Activated CD8-positive, alpha-beta memory T cell treated with anti-CD3 and anti-CD28 coated beads, Interleukin-2, amount 50 U/mL, for 1 hour (primary cell): ENCODE results near the gene TNIK.
"Not testable (repeated sequence)": the region's sequence is repeated elsewhere in the genome, so short reads cannot be mapped to it uniquely, and the experiment has no call there.

Experiments used
- DNase-seq: peaks from one replicate; pipeline ENCODE4 v3.0.0-alpha.2; 2020; ENCODE audit errors: extremely low read depth

Gene TNIK

GRCh38 chr3:171126478-171127209 is 333.6 kb downstream of the TNIK start:
- DNase-seq, result no peak

- DNase-seq, result no peak
Observed at GRCh38 chr3:171125010-171125409, 335.2 kb downstream of the TNIK start.

GRCh38 chr3:171123915-171124314 is 336.3 kb downstream of the TNIK start:
- DNase-seq, result no peak

- DNase-seq, result no peak
Observed at GRCh38 chr3:171122861-171123260, 337.3 kb downstream of the TNIK start.

- DNase-seq, result no peak
Observed at GRCh38 chr3:171122240-171122639, 338.0 kb downstream of the TNIK start.

GRCh38 chr3:171121801-171122200 is 338.4 kb downstream of the TNIK start:
- DNase-seq, result no peak

GRCh38 chr3:171119402-171119801 is 340.8 kb downstream of the TNIK start:
- DNase-seq, result not testable (repeated sequence)

- DNase-seq, result not testable (repeated sequence)
Observed at GRCh38 chr3:171118993-171119392, 341.2 kb downstream of the TNIK start.

GRCh38 chr3:171116824-171117395 is 343.3 kb downstream of the TNIK start:
- no peak for DNase-seq

- no peak for DNase-seq
Observed at GRCh38 chr3:171116365-171116764, 343.8 kb downstream of the TNIK start.

GRCh38 chr3:171115667-171116066 is 344.5 kb downstream of the TNIK start:
- no peak for DNase-seq

GRCh38 chr3:171113716-171114115 is 346.5 kb downstream of the TNIK start:
- no peak for DNase-seq

GRCh38 chr3:171110715-171111114 is 349.5 kb downstream of the TNIK start:
- no peak for DNase-seq

GRCh38 chr3:171108066-171108465 is 352.1 kb downstream of the TNIK start:
- no peak for DNase-seq

- DNase-seq, result no peak
Observed at GRCh38 chr3:171103185-171103584, 357.0 kb downstream of the TNIK start.

- no peak for DNase-seq
Observed at GRCh38 chr3:171101982-171102641, 358.1 kb downstream of the TNIK start.

GRCh38 chr3:171099911-171100310 is 360.3 kb downstream of the TNIK start:
- DNase-seq, result no peak

GRCh38 chr3:171095063-171095462 is 365.1 kb downstream of the TNIK start:
- DNase-seq, result no peak

- DNase-seq, result no peak
Observed at GRCh38 chr3:171094411-171094810, 365.8 kb downstream of the TNIK start.

- no peak for DNase-seq
Observed at GRCh38 chr3:171093462-171093861, 366.7 kb downstream of the TNIK start.

- DNase-seq, result no peak
Observed at GRCh38 chr3:171092467-171092911, 367.7 kb downstream of the TNIK start.

- no peak for DNase-seq
Observed at GRCh38 chr3:171090321-171090720, 369.9 kb downstream of the TNIK start.
